OCI-LY1 (cell line): Measurements from ENCODE around the gene FAM83G.

Experiments
- H2AFZ ChIP-seq: fragments of 200-600 bp; sonication (generic), shearing (Covaris generic); 2 replicates; pipeline ENCODE4 v1.6.0; 2014; ENCODE audit warnings: antibody characterized with exemption, mild to moderate bottlenecking, low read length
- H3F3A ChIP-seq: fragments of 200-600 bp; sonication (generic), shearing (Covaris generic); 2 replicates; pipeline ENCODE4 v1.6.0; 2014; ENCODE audit warnings: mild to moderate bottlenecking, antibody characterized with exemption, low read length, moderate library complexity; ENCODE audit not compliant: insufficient read depth
- H3K27ac ChIP-seq: fragments of 200-600 bp; sonication (generic); 2 replicates; pipeline ENCODE4 v1.5.1; 2014; ENCODE audit warnings: low read length, mixed run types, mild to moderate bottlenecking, low read depth; ENCODE audit not compliant: poor library complexity, severe bottlenecking
- H3K27me3 ChIP-seq: fragments of 200-600 bp; sonication (generic); 2 replicates; pipeline ENCODE4 v1.6.0; 2014; ENCODE audit warnings: antibody characterized with exemption, mild to moderate bottlenecking, low read length, moderate library complexity; ENCODE audit not compliant: insufficient read depth
- H3K36me3 ChIP-seq: fragments of 200-600 bp; sonication (generic); 2 replicates; pipeline ENCODE4 v1.6.1; 2014; ENCODE audit warnings: mild to moderate bottlenecking, antibody characterized with exemption, low read length, moderate library complexity, mixed read lengths; ENCODE audit not compliant: insufficient read depth
- H3K4me1 ChIP-seq: fragments of 200-600 bp; sonication (generic); 2 replicates; pipeline ENCODE4 v1.5.1; 2014; ENCODE audit warnings: mild to moderate bottlenecking, low read length, moderate library complexity; ENCODE audit not compliant: insufficient read depth, severe bottlenecking
- H3K4me2 ChIP-seq: fragments of 200-600 bp; sonication (generic), shearing (Covaris generic); 2 replicates; pipeline ENCODE4 v1.6.1; 2014; ENCODE audit warnings: low read length
- H3K4me3 ChIP-seq: fragments of 200-600 bp; sonication (generic); 2 replicates; pipeline ENCODE4 v1.5.1; 2014; ENCODE audit warnings: low read length, low read depth, mild to moderate bottlenecking, mixed read lengths; ENCODE audit not compliant: poor library complexity, severe bottlenecking
- H3K79me2 ChIP-seq: fragments of 200-600 bp; shearing (Covaris generic); 2 replicates; pipeline ENCODE4 v1.6.1; 2016; ENCODE audit warnings: mixed run types, low read length, mixed read lengths; ENCODE audit not compliant: insufficient read depth
- H3K9ac ChIP-seq: fragments of 200-600 bp; sonication (generic), shearing (Covaris generic); 2 replicates; pipeline ENCODE4 v1.6.1; 2014; ENCODE audit warnings: mild to moderate bottlenecking, low read length, mixed read lengths
- H3K9me2 ChIP-seq: fragments of 200-600 bp; sonication (generic), shearing (Covaris generic); 2 replicates; pipeline ENCODE4 v1.6.1; 2014; ENCODE audit warnings: low read depth, mild to moderate bottlenecking, low read length, mixed read lengths
- H3K9me3 ChIP-seq: fragments of 200-600 bp; shearing (Covaris generic); 2 replicates; pipeline ENCODE4 v1.6.1; 2014; ENCODE audit warnings: low read length, mixed read lengths
- H4K20me1 ChIP-seq: fragments of 200-600 bp; sonication (generic), shearing (Covaris generic); 2 replicates; pipeline ENCODE4 v1.6.0; 2016; ENCODE audit warnings: mild to moderate bottlenecking, low read length; ENCODE audit not compliant: insufficient read depth
- CTCF ChIP-seq: fragments of 200-600 bp; sonication (generic), shearing (Covaris generic); IDR thresholded peaks from 2 replicates; pipeline ENCODE4 v1.5.1; 2017; ENCODE audit warnings: mild to moderate bottlenecking, antibody characterized with exemption, low read length, moderate library complexity, mixed read lengths
- EZH2 ChIP-seq: fragments of 200-600 bp; sonication (generic), shearing (Covaris generic); IDR thresholded peaks from 2 replicates; pipeline ENCODE4 v1.8.0; 2017; ENCODE audit warnings: borderline replicate concordance, mixed run types, mild to moderate bottlenecking, antibody characterized with exemption, low read length, moderate library complexity, mixed read lengths

The FAM83G gene

GRCh38 chr17:18953231-18953728 lies 51.3 kb downstream of the FAM83G start:
- Histone ChIP-seq H3K9me2 (no peaks in the 10 kb centered on the region), H2AFZ (no peak overlapping the region), H3K4me3 (no peak overlapping the region), H3K9ac (no peak overlapping the region), H3K4me1 (no peaks in the 10 kb centered on the region), H3K36me3 (no peaks in the 10 kb centered on the region), H3K27me3 (no peaks in the 10 kb centered on the region; the same call in 1 of the 2 replicates), H3K27ac (no peak overlapping the region), H3K9me3 (no peaks in the 10 kb centered on the region), H3K4me2 (no peak overlapping the region), H4K20me1 (no peaks in the 10 kb centered on the region), H3K79me2 (no peaks in the 10 kb centered on the region), H3F3A (no peaks in the 10 kb centered on the region)
- TF ChIP-seq CTCF (no peak), EZH2 (no peak)

GRCh38 chr17:18951941-18952842 lies 52.4 kb downstream of the FAM83G start, which contains the start of gene SLC5A10:
TSS of gene SLC5A10 (plus strand) at chr17:18952165. CDS start at chr17:18952206, 41 bp downstream.
- H3F3A ChIP-seq = no peaks in the 10 kb centered on the region
- H3K36me3 ChIP-seq = no peaks in the 10 kb centered on the region
- H3K9me3 ChIP-seq = no peaks in the 10 kb centered on the region
- no peaks in the 10 kb centered on the region; the same call in 1 of the 2 replicates for H3K27me3 ChIP-seq
- TF ChIP-seq CTCF (no peak), EZH2 (no peak)
- H3K9ac ChIP-seq = no peak within 1 kb of the TSS
- no peak within 1 kb of the TSS for H3K4me3 ChIP-seq
- no peaks in the 10 kb centered on the region for H3K9me2 ChIP-seq
- no peak within 1 kb of the TSS for H3K27ac ChIP-seq
- no peaks in the 10 kb centered on the region for H3K79me2 ChIP-seq
- H3K4me2 ChIP-seq = no peak within 1 kb of the TSS
- H4K20me1 ChIP-seq = no peaks in the 10 kb centered on the region
- H3K4me1 ChIP-seq = no peaks in the 10 kb centered on the region
- no peak within 1 kb of the TSS for H2AFZ ChIP-seq

GRCh38 chr17:18950944-18951905 lies 53.3 kb downstream of the FAM83G start:
- H2AFZ ChIP-seq = no peak overlapping the region

More at GRCh38 chr17:18950944-18951905, 53.3 kb downstream of the FAM83G start:
- no peak overlapping the region for H3K4me2 ChIP-seq
- no peaks in the 10 kb centered on the region for H3K9me3 ChIP-seq
- H3K9me2 ChIP-seq = no peaks in the 10 kb centered on the region
- H3K9ac ChIP-seq = no peak overlapping the region
- no peak for TF ChIP-seq CTCF
- TF ChIP-seq EZH2 = no peak
- no peaks in the 10 kb centered on the region for H3K36me3 ChIP-seq
- H3K4me3 ChIP-seq = no peak overlapping the region
- H4K20me1 ChIP-seq = no peaks in the 10 kb centered on the region
- no peaks in the 10 kb centered on the region; the same call in 1 of the 2 replicates for H3K27me3 ChIP-seq
- no peaks in the 10 kb centered on the region for H3K4me1 ChIP-seq
- no peak overlapping the region for H3K27ac ChIP-seq
- no peaks in the 10 kb centered on the region for H3K79me2 ChIP-seq
- no peaks in the 10 kb centered on the region for H3F3A ChIP-seq
